Stimulated activated CD8-positive, alpha-beta memory T cell treated with anti-CD3 and anti-CD28 coated beads, Interleukin-7, amount 100 ng/mL, for 48 hours (primary cell): Measurements from ENCODE around the gene DLG2.
"Not testable (repeated sequence)": the region's sequence is repeated elsewhere in the genome, so short reads cannot be mapped to it uniquely, and the experiment has no call there.

Experiments
- DNase-seq, 2 donors: peaks; one replicate each; pipeline ENCODE4 v3.0.0-alpha.2; 2020; ENCODE audit warnings: low read depth in 1 of 2; ENCODE audit errors: extremely low read depth in 1 of 2

Gene DLG2

DNA sequence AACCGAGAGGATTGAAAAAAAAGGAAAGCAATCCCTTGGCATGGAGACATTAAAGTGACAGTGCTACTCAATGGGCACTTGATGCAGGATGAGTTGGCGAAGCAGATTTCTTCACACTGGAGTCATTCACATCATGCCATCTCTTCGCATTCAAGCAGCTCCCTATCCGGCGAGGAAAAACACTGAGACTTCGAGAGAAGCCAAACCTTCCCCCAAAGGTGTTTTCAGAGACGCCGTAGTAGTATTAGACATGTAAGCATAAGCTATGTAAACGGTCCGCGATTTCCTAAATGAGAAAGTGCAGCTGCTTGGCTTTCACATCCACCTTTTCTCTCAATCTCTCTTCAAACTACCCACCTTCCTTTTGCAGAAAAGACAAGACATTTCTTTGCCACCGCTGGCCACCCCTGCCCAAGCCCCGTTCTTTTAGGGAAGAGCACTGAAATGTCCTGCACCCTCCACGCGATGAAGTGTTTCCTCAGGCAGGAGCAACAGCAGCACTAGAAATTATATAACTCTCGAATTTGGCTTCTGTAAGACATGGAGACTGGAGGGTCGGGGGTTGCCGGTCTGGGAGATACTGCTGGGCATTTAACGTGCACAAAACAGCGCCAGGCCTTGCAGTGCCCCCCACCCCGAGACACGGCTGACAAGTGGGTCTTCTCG lies at the start of gene DLG2:
Gene DLG2, minus strand, starts transcription at position 13 of the 666 bp plus-strand sequence.
- no peak for DNase-seq

DNA sequence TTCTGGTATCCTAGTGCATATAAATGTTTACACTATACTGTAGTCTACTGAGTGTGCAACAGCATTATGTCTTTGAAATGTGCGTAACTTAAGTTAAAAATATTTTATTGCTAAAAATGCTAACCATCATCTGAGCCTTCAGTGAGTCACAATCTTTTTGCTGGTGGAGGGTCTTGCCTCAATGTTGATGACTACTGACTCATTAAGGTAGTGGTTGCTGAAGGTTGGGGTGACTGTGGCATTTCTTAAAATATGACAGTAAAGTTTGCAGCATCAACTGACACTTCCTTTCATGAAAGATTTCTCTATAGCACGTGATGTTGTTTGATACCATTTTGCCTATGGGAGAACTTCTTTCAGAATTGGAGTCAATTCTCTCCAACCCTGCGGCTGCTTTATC lies 46.2 kb upstream of the DLG2 start:
- no peak for DNase-seq

- no peak for DNase-seq
These were observed 45.2 kb upstream of the DLG2 start for GRCh38 chr11:85672105-85672902.

DNA sequence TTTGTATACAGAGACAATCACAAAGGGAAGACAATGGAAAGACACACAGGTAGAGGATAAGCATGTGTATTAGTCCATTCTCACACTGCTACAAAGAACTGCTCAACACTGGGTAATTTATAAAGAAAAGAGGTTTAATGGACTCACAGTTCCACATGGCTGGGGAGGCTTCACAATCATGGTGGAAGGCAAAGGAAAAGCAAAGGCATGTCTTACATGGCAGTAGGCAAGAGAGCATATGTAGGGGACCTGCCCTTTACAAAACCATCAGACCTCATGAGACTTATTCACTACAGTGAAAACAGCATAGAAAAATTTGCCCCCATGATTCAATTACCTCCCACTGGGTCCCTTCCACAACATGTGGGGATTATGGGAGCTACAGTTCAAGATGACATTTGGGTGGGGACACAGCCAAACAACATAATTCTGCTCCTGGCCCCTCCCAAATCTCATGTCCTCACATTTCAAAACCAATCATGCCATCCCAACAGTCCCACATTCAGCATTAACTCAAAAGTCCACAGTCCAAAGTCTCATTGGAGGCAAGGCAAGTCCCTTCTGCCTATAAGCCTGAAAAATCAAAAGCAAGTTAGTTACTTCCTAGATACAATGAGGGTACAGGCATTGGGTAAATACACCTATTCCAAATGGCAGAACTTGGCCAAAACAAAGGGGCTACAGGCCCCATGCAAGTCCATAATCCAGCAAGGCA lies 44.0 kb upstream of the DLG2 start:
- DNase-seq: not testable (repeated sequence)

DNA sequence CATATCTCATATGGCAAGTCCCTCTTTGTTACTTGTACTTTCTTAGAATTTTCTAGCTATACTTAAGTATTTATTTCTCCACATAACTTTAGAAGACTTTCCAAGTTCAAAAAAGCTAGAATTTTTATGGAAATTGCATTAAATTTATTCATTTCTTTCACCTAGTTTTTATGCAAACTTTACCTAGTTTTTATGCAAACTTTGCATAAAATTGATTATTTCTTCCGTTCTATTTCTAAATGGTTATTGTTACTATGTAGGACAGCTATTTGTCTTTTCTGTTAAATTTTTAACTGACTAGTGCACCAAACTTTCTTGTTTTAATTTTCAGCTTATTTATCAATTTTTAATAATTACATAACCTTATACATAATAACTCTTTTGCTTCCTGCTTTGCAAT lies 41.0 kb upstream of the DLG2 start:
- DNase-seq: no peak

GRCh38 chr11:85666687-85667086 lies 39.5 kb upstream of the DLG2 start:
- no peak for DNase-seq

GRCh38 chr11:85665733-85666132 lies 38.6 kb upstream of the DLG2 start:
- DNase-seq: no peak

GRCh38 chr11:85664615-85665481 lies 37.7 kb upstream of the DLG2 start, which contains the start of gene CREBZF:
Gene CREBZF, minus strand, starts transcription at chr11:85665129. Its CDS starts 254 bp downstream, at chr11:85664875.
- DNase-seq: peak; percentile 90 to 91

DNA sequence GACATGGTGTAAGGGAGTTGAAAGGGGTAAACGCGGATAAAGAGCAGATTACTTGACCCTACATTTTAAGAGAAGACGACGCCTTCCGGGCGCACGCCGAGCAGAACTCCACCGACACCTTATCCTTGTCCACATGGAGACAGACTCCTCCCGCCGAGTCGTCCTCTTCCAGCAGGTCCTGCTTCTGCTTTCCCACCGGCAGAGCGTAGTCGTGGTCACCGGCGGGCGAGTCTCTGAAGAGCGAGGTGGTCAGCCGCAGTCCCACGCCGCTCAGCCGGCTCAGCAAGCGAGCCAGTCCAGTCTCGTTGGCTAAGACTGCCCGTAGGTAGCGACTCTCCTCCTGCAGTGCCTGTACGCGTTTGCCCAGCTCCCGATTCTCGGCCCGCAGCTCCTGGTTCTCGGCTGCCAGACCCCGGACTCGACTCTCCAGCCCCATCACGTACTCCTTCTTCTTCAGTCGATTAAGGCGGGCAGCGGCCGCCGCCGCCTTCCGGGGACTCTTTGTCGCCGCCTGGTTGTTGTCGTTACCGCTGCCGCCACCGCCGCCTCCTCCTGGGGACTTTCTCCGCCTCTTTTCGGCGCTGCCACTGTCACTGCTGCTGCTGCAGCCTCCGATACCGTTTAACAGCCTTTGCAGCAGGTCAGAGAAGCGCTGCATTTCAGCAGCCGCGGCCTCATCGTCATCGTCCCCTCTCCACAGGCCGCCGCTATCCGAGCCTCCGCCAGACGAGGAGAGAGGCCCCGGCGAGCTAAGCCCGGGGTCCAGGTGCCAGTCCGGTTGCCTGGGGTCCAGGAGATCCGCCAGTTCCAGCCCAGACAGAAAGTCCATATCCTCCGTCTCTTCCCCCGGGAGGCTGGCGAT lies 36.8 kb upstream of the DLG2 start:
- peak; percentile 73 to 76 for DNase-seq

DNA sequence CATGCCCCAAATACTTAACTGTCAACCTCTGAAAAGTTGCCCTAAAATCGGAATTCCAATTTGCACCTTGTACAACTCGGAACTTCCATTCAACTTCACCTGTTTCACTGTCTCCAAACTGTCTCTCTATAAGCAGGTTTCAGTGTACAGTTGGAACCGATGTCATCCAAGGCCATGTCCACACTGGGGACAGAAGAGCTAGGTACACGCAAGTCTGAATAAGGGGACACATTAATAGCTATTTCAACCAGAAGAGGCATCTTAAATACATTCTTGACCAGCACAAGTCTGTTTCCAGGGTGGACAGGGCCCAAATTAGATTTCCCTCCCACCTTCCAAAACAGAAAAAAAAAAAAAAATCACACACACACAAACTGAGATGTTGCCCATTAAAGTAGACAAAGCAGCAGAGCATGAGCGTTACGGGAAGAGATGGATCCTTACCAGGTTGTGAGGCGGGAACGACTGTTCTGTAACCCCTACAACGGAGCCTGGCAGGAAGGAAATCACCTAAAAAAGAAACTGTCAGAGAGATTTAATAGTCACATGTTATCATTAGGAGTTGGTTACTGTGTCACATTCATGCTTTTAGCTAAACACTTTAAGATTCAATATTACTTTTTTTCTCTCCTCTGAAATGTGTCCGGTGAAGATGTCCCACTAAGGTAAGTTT lies 36.1 kb upstream of the DLG2 start:
- no peak for DNase-seq

GRCh38 chr11:85661972-85662664 lies 35.0 kb upstream of the DLG2 start:
- no peak for DNase-seq

DNA sequence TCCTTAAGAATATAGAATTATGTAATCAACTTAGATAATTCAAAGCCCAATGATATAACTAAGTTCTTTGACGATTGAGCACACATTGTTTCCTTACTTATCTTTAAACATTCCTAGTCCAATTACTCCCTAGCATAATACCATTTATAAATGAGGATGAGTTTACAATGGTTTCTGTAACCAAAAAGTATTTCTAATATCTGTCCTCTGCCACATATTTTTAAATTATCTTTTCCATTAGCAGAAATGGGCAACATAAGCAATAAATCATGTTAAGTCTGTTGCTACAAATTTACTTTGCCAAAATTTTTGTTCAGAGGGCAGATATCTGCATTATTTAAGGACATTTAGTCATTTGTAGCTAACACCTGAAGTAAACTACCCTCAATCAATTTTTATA lies 31.0 kb upstream of the DLG2 start:
- no peak for DNase-seq

DNA sequence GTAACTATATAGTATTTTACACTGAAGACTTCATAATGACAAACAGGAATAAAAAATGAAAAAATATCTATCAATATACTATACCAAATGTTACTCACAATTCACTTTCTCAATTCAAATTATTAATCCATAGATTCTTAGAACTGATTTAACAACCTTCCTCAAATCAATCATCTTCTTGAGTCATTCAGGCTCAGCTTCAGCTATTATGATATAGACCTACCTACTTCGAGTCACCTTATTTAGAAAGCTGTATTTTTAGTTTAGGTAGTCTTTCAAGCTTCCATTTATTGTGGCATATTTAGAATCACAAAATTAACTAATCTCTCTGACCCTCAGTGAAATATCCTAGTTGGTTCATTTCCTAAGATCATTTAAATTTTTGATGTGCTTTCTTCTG lies 29.6 kb upstream of the DLG2 start:
- DNase-seq: no peak

- DNase-seq: not testable (repeated sequence)
These were observed 27.2 kb upstream of the DLG2 start for GRCh38 chr11:85654343-85654742.

GRCh38 chr11:85652786-85653447 lies 25.8 kb upstream of the DLG2 start:
- DNase-seq: no peak

DNA sequence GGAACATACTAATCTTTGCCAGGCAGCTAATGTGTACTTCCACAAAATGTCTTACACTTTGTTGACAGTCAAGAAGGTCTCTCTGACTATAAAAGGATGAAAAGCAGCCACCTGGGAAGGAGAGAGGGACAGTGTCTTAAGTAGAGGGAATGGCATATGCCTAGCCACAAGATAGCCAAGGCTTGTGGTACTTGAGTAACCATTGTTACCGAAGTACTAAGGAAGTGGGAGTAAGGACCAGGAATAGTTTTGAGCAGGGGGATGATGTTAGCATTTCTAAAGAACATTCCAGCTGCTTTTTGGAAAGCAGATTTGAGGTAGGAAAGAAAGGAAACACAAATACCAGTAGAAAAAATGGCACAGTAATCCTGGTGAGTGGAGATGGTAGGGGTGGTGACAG lies 24.0 kb upstream of the DLG2 start:
- DNase-seq: no peak

DNA sequence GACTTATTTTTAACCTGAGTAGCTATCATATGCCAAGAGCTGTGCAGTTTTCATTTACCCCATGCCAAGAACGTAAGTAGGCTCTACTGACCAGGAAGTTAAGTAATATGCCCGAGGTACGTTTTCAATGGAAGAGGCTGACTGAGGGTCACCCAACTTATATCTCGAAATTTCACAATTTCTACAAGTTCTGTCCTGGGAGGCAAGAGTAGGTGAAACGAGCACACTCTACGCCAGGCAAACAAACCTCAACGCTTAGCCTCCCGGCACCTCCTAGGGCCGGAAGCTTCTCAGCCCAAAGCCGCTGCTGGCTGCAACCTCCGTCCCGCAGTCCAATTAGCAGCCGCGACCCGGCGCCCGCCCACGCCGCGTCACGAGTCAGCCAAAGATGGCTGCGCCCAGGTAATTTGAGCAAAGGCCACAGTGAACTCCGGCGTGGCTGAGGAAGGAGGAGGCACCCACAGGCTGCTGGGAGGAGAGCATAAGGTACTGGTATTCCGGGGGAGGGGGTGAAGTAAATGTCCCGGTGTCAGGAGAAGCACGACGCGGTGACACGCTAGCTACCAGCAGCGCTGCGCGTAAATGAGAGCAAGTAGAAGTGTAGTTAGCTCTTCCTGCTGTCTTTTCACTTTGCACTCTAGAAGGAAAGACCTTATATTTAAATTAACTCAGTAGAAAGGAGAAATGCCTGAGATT lies 20.6 kb upstream of the DLG2 start, which contains the start of gene TMEM126A:
Gene TMEM126A, plus strand, starts transcription at position 364 of the 696 bp plus-strand sequence. CDS start 2,289 bp downstream, outside the sequence.
- DNase-seq: peak; percentile 74 to 88
